ENCODE results near the gene GSTA1.
"Not testable (repeated sequence)": the region's sequence is repeated elsewhere in the genome, so short reads cannot be mapped to it uniquely, and the experiment has no call there.

GSTA1 gene

DNA sequence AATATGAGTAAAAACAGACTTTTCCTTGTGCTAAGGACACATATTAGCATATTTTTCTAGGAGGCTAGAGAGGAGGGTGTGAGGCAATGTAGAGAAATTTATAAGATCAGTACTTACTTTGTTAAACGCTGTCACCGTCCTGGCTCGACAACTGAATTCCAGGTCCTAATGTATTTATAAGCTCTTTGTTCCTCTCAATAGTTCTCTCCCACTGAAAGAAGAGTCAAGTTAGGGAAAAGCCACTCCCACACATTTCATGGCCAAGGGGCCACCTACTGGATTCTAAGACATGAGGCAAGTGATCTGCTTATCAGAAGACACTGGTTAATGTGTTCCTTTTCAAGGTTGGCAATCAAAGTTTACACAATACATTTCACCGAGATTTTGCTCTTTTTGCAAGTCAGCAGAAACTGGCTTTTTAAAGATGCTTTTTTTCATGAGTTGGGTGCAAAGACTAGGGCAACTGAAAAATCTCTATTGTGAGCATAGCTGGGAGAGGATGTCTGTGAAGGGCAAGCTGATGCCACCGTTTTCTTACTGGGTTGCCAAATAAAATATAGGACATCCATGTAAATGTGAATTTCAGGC is at the start of gene GSTA1:
TSS of gene GSTA1 (minus strand) at position 149 of the 588 bp plus-strand sequence. CDS start 4,549 bp downstream, outside the sequence.
- DNase-seq, result not testable (repeated sequence)

DNA sequence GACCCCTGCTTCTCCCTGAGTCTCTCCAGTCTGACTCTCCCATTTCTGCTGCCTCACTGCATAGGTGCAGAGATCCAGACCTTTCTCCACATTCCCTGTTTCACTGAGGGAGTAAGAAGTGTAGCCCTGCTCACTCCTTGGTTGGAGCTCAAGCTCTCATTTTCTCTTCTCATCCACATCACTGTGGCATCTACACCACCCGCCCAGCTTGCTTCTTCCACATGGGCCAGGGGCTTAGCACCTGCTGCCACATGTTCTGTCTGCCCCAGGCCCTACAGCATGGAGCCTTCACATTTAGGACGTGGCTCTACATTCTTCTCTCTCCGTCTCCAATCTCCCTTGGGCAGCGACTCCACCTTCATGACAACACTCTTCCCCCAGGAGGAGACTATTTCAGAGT is 45.5 kb upstream of the GSTA1 start:
- no peak for DNase-seq

DNA sequence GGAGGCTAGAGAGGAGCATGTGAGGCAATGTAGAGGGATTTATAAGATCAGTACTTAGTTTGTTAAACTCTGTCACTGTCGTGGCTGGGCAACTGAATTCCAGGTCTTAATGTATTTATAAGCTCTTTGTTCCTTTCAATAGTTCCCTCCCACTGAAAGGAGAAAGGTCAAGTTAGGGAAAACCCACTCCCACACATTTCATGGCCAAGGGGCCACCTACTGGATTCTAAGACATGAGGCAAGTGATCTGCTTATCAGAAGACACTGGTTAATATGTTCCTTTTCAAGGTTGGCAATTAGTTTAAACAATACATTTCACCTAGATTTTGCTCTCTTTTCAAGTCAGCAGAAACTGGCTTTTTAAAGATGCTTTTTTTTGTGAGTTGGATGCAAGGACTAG is 42.4 kb upstream of the GSTA1 start:
- DNase-seq, result no peak

DNA sequence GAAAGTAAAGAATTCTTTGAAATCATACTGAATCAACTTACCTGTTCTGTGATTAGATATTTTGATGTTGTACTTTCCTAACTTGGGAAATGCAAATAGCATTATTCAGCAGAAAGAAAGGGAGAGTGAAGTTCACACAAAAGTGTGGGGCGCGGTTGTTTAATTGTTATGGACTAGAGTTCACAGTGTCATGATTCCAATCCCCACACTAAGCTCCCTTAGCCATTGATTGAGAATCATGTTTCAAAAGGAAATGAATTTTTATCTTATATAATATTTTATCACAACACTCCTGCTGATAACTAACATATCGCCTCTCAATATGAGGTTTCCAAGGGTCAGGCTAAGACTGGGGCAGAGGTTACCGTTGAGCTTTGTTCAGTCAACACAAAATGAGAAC is 40.0 kb upstream of the GSTA1 start:
- no peak for DNase-seq

DNA sequence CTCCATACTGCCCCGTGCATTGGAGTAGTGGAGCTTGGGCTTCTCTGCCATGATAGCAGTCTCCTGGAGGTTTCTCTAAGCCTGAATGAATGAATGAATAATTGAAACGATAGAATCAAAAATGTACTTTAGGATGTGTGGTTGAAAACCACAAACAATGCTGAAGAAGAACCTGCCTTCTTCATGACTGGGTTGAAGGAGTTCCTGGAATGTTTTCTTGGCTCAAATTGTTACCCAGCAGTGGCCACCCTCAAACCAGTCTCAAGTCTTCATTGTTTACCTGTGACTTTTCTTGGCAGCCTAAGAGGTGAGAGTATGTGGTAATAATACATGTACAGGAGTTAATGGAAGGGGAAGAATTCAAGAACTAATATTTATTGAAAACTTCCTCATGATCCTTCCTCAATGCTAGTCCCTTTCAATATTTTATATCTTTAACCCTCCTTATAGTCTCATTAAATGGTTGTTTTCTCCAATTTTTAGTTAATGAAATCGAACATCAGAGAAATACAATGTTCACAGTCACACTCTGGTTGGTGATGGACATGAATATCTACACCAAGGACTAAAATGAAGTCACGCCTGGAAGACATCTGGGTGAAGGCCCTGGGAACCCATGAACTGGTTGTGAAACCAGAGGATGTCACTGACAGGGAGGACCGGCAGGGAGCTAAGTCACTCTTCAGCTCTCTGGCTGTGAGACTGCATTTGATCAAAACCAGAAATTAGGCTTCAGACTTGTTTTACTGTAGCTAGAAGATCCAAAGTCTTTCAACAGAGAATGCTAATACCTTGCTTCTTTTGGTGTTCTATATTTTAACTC is 37.4 kb upstream of the GSTA1 start, which contains the start of gene GSTA5:
TSS of gene GSTA5 (minus strand) at position 51 of the 823 bp plus-strand sequence.
- DNase-seq, result no peak

DNA sequence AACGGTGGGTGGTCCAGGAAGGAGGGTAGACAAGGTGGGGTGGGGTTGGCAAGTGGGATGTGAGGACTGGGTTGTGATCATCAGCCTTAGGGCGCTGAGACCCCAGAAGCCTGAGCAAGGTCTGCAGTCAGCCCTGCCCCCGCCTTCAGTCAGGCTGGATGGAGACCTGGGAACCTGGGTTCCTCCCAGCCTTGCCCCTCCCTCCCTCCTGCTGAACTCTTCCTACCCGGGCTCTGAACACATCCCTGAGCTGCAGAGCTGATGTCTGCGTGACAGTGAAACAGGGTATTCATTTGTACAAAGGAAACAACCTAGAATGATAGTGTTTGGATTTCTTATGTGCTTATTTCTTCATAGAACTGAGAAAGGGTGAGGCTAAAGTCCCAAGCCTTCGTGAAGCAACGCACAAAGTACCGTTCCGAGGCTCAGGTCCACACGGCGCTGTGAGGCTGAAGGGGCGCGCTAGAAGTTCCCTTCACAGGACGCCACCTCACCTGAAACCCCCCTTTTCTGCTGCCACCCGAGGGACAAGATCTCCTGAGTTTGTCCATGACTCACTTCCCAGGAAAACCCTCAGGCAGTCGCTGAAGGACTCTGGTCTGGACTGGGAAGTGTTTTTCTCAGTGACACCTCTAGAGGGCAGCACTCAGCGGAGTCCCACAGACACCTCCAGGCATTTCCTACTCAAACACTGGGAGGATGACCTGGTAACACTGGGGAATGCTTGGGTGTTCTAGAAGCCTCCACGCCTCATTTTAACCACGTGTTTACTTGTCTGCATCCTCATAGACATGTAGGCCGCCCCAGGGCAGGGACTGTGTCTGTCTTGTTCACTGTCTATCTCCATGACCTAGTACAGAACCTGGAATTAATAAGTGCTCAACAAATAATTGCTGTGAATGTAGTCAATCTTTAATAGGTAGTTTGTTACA is 35.8 kb upstream of the GSTA1 start:
- DNase-seq, result peak in 7 of 14 donors; percentile 2 to 16 (median 5)

DNA sequence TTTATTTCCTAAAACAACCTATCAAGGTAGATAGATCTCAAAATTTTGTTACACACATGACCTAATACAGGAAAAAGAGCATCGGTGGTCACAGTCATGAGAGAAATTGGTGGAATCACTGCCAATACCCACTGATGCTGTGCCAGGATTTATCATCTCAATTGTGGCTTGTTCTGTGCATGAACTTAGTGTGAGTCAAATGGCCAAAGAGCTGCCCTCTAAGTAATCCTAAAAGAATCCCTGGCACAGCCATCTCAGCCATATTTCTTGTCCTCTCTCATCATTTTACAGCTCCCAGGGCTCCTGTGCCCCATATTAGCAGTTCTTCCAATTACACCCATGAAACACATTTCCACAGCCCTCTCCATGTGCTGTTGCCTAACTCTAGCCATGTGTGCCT is 30.9 kb upstream of the GSTA1 start:
- no peak for DNase-seq

DNA sequence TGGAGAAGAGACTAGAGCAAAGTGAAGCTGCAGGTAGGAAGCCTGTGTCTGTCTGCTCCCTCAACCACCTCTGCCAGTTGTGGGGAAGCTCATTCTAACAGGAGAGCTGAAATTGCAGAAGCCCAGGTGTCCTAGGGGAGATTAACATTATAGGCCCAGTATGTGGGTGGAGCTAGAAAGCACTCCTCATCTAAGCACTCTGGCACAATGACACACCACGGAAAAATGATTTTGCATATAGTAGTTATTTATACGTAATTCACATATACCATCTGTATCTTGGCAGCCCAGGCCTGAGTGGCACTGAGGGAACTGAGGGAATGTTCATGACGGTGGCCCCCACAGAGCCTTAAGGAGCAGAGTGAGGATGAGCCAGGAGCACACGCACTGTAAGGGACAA is 27.3 kb upstream of the GSTA1 start:
- not testable (repeated sequence) for DNase-seq

DNA sequence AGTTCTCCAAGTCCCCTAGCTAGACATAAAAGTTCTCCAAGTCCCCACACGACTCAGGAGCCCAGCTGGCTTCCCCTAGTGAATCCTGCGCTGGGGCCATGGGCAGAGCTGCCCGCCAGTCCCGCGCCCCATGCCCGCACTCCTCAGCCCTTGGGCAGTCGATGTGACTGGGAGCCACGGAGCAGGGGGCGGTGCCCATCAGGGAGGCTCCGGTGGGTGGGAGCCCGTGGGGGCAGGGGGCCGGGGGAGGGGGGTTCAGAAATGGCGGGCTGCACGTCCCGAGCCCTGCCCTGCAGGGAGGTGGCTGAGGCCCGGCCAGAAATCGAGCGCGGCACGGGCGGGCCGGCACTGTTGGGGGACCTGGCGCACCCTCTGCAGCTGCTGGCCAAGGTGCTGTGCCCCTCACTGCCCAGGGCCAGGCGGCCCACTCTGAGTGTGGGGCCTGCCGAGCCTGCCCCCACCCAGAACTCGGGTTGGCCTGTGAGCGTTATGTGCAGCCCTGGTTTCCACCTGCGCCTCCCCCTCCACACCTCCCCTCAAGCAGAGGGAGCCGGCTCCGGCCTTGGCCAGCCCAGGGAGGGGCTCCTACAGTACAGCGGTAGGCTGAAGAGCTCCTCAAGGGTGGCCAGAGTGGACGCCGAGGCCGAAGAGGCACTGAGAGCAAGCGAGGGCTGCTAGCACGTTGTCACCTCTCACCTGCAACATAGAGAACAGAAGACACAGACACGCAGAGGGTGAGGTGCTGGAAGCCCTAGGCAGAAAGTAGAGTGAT is 25.6 kb upstream of the GSTA1 start:
- DNase-seq, result no peak

DNA sequence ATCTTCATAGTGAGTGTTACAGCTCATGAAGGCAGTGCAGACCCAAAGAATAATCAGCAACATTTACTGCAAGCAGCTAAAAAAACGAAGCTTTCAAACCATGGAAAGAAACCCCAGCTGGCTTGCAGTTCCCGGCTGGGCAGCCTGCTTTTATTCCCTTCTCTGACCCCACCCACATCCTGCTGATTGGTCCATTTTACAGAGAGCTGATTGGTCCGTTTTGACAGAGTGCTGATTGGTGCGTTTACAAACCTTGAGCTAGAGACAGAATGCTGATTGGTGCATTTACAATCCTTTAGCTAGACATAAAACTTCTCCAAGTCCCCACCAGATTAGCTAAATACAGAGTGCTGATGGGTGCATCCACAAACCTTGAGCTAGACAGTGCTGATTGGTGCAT is 25.0 kb upstream of the GSTA1 start:
- DNase-seq, result not testable (repeated sequence)

DNA sequence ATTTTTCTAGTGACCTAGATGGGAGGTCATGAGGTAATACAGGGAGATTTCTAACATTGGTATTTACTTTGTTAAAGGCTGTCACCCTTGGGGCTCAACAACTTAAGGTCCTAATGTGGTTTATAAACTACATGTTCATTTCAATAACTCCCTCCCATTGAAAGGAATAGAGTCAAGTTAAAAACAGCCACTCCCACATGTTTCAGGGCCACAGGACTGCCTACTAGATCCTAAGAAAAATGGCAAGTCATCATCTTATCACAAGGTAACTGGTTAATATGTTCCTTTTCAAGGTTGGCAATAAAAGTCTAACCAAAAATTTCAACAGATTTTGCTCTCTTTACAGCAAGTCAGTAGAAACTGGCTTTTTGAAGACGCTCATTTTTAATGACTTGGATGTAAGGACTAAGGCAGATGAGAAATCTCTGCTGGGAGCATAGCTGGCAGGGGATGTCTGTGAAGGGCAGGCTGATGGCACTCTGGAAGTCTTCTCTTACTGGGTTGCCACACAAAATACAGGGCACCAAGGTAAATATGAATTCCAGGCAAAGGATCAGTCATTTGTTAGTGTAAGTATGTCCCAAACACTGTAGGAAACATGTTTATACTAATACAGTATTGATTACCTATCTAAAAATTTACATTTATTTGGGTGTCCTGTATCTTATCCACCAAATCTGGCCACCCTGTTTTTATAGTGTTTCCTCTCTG is 23.6 kb upstream of the GSTA1 start:
- DNase-seq, result not testable (repeated sequence)

DNA sequence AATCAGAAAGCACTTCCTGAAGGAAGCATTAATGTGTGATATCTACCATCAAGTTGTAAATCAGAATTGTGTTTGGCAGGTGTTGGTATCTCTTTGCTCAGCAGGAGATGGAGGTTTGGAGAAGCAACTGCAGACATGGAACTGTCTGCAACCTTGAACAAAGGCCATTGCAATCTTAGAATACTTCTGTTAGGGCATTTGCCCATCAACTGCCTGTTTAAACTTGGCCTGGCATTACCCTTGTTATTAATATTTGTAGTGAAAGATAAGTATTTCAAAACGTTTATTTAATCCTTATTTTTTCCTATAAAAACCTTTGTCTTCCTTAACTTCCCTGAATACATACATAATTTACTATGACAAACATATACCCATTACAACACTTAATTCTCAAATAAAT is 22.9 kb upstream of the GSTA1 start:
- DNase-seq, result no peak

DNA sequence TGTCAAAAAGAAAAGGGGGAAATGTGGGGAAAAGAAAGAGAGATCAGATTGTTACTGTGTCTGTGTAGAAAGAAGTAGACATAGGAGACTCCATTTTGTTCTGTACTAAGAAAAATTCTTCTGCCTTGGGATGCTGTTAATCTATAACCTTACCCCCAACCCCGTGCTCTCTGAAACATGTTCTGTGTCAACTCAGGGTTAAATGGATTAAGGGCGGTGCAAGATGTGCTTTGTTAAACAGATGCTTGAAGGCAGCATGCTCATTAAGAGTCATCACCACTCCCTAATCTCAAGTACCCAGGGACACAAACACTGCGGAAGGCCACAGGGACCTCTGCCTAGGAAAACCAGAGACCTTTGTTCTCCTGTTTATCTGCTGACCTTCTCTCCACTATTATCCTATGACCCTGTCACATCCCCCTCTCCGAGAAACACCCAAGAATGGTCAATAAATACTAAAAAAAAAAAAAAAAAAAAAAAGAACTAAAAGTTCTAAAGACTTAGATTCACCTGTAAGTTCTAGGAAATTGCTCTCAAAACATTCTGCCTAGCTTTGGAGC is 22.4 kb upstream of the GSTA1 start:
- DNase-seq, result not testable (repeated sequence)

DNA sequence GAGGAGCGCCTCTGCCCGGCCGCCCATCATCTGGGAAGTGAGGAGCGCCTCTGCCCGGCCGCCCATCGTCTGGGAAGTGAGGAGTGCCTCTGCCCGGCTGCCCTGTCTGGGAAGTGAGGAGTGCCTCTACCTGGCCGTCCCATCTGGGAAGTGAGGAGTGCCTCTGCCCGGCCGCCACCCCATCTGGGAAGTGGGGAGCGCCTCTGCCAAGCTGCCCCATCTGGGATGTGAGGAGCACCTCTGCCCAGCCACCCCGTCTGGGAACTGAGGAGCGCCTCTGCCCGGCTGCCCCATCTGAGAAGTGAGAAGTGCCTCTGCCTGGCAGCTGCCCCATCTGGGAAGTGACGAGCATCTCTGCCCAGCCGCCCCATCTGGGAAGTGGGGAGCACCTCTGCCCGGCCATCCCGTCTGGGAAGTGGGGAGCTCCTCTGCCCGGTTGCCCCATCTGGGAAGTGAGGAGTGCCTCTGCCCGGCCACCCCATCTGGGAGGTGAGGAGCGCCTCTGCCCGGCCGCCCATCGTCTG is 21.7 kb upstream of the GSTA1 start:
- not testable (repeated sequence) for DNase-seq

DNA sequence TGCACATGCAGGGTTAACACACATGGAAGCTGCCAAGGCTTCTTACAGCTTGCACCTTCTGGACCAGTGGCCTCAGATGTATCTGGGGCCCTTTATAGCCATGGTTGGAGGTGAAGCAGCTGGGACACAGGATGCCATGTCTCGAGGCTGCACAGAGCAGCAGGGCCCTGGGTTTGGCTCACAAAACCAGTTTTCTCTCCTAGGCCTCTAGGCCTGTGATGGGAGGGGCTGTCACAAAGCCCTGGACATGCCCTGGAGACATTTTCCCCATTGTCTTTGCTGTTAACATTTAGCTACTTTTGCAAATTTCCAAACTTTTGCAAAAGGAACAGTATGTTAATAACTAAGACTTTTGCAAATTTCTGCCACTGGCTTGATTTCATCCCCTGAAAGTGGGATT is 18.2 kb upstream of the GSTA1 start:
- no peak for DNase-seq

DNA sequence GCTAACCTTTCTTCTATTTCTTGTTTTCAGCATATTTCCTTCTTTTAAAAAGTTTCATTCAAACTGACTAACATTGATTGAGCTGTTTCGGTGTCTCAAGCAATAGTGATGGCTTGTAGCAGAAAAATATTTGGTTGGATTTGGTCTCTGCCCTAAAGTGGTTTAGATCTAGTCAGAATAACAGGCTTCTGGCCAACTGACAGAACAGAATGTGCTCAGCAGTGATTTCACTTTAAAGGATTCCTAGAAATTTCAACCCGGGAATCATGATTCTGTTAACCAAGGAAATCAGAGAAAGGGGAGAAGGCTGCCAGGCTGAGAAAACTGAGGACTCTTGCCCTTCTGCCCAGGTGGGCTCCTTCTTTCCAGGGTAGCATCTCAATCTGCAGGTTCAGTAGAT is 16.6 kb upstream of the GSTA1 start:
- DNase-seq, result no peak

DNA sequence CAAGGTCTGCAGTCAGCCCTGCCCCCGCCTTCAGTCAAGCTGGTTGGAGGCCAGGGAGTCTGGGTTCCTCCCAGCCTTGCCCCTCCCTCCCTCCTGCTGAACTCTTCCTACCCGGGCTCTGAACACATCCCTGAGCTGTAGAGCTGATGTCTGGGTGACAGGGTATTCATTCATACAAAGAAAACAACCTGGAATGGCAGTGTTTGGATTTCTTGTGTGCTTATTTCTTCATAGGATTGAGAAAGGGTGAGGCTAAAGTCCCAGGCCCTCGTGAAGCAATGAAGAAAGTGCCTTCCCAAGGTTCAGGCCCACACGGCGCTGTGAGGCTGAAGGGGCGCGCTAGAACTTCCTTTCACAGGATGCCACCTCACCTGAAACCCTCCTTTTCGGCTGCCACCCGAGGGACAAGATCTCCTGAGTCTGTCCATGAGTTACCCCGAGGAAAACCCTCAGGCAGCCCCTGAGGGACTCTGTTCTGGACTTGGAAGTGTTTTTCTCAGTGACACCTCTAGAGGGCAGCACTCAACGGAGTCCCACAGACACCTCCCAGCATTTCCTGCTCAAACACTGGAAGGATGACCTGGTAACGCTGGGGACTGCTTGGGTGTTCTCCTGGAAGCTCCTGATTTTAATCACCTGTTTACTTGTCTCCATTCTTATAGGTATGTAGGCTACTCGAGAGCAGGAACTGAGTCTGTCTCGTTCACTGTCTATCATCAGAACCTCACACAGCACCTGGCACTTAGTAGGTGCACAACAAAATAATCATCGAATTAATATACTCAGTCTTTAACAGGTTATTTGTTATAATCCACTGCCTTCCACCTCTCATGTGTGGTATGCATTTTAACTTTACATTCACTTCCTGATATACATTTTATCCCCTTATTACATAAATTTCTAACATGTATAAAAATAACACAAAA is 11.8 kb upstream of the GSTA1 start:
- DNase-seq, result peak in 4 of 14 donors; percentile 0 to 12 (median 0)

DNA sequence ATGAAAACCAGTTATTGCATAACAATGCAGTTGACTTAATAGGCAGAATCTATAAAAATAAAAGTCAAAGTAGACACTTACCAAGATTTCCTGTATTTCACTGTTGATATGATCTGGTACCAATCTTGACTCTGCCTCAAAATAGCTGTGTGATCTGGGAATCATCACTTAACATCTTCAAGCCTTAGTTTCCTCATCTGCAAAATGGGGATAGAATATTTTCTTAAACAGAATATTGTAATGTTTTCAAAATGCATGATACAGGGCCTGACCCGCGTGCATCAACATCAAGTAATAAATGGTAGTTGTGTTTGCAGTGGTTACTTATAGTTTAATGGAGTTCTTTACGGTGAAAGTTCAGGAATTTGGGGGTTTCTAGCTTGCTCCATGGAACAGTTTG is 10.9 kb upstream of the GSTA1 start:
- DNase-seq, result not testable (repeated sequence)

DNA sequence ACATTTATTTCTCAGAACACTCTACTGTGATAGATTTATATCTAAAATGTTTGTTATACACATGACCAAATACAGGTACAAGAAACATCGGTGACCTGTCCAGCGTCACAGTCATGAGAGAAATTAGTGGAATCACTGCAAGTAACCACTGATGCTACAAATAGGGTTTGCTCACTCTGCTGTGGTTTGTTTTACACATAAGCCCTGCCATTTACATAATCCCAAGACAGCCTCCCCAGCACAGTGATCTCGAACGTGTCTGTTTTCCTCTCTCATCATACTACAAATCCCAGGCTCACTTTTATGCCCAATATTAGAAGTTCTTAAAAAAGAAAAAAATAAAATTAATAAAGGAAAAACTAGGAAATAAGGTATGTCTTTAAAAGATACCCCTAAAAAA is 6.2 kb upstream of the GSTA1 start:
- DNase-seq, result not testable (repeated sequence)

DNA sequence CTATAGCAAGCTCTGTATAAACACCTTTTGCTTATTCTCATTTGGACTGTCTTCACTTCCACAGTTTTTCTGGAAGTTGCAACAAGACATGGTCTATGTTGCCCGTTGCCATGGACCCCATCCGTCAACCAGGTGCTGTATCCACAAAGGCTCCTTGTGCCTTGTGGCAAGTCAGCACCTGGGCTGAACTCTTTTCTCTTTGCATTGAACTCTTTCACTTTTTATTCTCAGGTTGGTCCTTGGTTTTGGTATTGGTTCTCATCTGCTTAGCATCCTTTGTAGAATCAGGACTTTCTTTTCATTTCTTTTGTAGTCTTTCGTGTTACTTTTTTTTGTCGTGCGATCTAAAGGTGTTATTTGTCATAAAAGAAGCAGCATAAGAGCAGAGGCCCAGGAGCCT is 5.0 kb upstream of the GSTA1 start:
- no peak for DNase-seq

Measured in C1 segment of cervical spinal cord (tissue), 14 donors.